Mucosa of gallbladder (tissue), 1 donor: ENCODE measurements around the gene GJD3. TPM values are rescaled to one million over a fixed set of nuclear protein-coding genes. Genes with fewer than 3 reads are reported as not detected.
"Not testable (repeated sequence)": the region's sequence is repeated elsewhere in the genome, so short reads cannot be mapped to it uniquely, and the experiment has no call there.

Experiments used
- DNase-seq: peaks from one replicate; pipeline ENCODE4 v3.0.0-alpha.2; 2020; ENCODE audit warnings: low spot score
- total RNA-seq: library from RNA; stranded (reverse); gene quantifications from one replicate; pipeline ENCODE4 v1.2.1, GENCODE V29; 2021
- donor health status: DM: no; HTN: no; CAD: no.

Gene GJD3
- total RNA-seq: 1.9 TPM

- DNase-seq: no peak
These were observed at the start of gene GJD3 for GRCh38 chr17:40364121-40364861. Gene GJD3 (minus strand): TSS chr17:40364737. CDS start chr17:40363815, 922 bp downstream.

GRCh38 chr17:40414312-40414711 lies 49.8 kb upstream of the GJD3 start:
- not testable (repeated sequence) for DNase-seq

GRCh38 chr17:40412880-40413279 lies 48.3 kb upstream of the GJD3 start:
- DNase-seq: no peak

- DNase-seq: no peak
These were observed 47.3 kb upstream of the GJD3 start for GRCh38 chr17:40411821-40412220.

- DNase-seq: no peak
These were observed 45.5 kb upstream of the GJD3 start for GRCh38 chr17:40410082-40410481.

GRCh38 chr17:40409540-40409939 lies 45.0 kb upstream of the GJD3 start:
- not testable (repeated sequence) for DNase-seq

GRCh38 chr17:40407460-40407859 lies 42.9 kb upstream of the GJD3 start:
- no peak for DNase-seq

- no peak for DNase-seq
These were observed 39.5 kb upstream of the GJD3 start for GRCh38 chr17:40404003-40404402.

- DNase-seq: no peak
These were observed 38.1 kb upstream of the GJD3 start for GRCh38 chr17:40402668-40403067.

GRCh38 chr17:40399185-40399584 lies 34.6 kb upstream of the GJD3 start:
- no peak for DNase-seq

GRCh38 chr17:40386555-40386954 lies 22.0 kb upstream of the GJD3 start:
- not testable (repeated sequence) for DNase-seq

- no peak for DNase-seq
These were observed 17.7 kb upstream of the GJD3 start for GRCh38 chr17:40382251-40382650.

GRCh38 chr17:40378966-40379365 lies 14.4 kb upstream of the GJD3 start:
- DNase-seq: no peak

- no peak for DNase-seq
These were observed 13.3 kb upstream of the GJD3 start for GRCh38 chr17:40377832-40378231.

- DNase-seq: not testable (repeated sequence)
These were observed 12.0 kb upstream of the GJD3 start for GRCh38 chr17:40376541-40376940.

- not testable (repeated sequence) for DNase-seq
These were observed 11.2 kb upstream of the GJD3 start for GRCh38 chr17:40375786-40376185.

GRCh38 chr17:40374821-40375498 lies 10.4 kb upstream of the GJD3 start:
- DNase-seq: no peak

GRCh38 chr17:40373999-40374398 lies 9.5 kb upstream of the GJD3 start:
- DNase-seq: no peak

GRCh38 chr17:40373324-40373723 lies 8.8 kb upstream of the GJD3 start:
- DNase-seq: no peak

GRCh38 chr17:40372644-40373043 lies 8.1 kb upstream of the GJD3 start:
- not testable (repeated sequence) for DNase-seq

GRCh38 chr17:40372031-40372430 lies 7.5 kb upstream of the GJD3 start:
- no peak for DNase-seq

- DNase-seq: no peak
These were observed 6.9 kb upstream of the GJD3 start for GRCh38 chr17:40371261-40371929.

- no peak for DNase-seq
These were observed 5.4 kb upstream of the GJD3 start for GRCh38 chr17:40369923-40370322.
